Limb (tissue), 2 donors: ENCODE data around the gene NDUFAF3.

Experiments used
- DNase-seq, 2 donors: peaks; one replicate each; pipeline ENCODE4 v3.0.0-alpha.2; 2016; ENCODE audit errors: extremely low spot score in 2 of 2

Gene NDUFAF3

DNA sequence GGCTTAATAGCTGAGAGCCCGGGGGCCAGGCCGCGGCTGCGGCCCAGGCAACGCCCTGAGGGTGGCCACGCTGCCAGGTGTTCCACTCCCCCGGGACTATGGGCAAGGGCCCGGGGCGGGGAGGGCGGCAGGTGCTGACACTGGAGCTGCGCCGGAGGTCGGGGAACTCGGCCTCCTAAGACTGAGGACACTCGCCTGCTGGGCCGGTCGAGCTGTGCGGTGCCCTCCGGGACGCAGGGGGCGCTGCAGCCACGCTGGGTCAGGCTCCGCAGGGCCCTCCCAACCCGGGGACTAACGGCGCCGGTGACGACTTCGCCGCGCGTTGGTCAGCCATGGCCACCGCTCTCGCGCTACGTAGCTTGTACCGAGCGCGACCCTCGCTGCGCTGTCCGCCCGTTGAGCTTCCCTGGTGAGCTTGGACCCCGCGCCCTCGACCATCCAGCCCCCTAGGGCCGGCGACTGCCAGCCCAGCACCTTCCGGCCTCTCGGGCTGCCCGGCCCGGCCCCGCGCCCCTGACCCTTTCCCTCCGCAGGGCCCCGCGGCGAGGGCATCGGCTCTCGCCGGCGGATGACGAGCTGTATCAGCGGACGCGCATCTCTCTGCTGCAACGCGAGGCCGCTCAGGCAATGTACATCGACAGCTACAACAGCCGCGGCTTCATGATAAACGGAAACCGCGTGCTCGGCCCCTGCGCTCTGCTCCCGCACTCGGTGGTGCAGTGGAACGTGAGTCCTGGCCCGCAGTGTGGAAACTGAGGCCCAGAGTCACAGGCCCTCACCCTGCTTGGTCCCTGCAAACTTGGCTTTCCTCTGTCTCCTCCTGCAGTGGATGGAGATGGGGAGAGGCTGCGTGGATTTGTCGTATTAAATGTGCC is at the start of gene NDUFAF3:
Gene NDUFAF3 (plus strand): TSS at position 309 of the 875 bp plus-strand sequence. CDS start 24 bp downstream, at position 333.
- DNase-seq, result peak; percentile 86 to 97

DNA sequence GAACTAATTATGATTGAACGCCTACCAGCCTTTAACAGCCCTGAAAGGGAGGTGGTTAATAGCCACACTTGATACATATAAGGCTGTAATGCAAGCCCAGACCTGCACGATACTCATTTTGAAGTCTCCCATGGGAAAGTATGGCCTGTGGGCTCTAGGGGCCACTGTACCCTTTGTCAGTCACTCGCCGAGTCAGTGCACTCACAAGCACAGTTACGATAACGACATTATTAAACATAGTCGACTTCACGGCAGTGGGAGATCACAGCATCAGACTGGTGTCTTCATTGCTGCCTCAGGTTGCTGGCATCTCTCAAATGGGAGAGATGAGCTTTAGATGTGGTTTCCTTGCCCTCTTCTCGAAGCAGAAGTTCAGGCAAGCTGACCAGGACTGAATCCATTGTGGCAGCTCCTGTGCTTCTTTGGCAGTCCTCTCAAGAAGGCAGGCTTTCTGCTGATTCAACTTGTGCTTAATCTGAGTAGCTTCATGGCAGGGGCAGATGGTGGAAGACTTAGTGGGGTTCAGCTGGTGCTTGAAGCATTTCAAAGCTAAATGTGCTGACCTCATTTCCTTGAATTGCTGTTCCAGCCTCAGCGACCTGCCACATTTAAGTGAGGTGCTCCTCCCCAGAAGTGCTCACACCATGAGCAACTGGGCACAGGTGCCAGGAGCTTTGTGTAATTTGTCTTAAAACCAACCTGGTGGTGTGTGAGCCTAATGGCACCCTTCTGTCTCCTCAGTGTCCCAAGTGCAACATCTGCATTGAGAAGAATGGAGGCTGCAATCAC is 47.7 kb upstream of the NDUFAF3 start:
- DNase-seq, result no peak

DNA sequence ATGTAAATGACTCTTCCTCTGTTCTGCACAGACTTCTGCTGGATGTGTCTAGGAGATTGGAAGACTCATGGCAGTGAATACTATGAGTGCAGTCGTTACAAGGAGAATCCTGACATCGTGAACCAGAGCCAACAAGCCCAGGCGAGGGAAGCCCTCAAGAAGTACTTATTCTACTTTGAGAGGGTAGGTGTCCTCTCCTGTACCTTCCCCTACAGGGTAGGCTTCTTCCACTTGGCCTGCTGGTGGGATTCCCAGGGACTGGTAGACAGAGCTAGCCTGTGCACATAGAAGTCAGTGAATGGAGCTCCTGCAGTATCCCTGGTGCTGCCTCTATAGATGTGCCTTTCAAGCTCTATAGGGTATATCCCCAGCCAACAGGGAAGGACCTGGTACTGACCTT is 42.5 kb upstream of the NDUFAF3 start:
- DNase-seq, result no peak

- DNase-seq, result no peak
Observed at GRCh38 chr3:48980295-48980694, 41.6 kb upstream of the NDUFAF3 start.

DNA sequence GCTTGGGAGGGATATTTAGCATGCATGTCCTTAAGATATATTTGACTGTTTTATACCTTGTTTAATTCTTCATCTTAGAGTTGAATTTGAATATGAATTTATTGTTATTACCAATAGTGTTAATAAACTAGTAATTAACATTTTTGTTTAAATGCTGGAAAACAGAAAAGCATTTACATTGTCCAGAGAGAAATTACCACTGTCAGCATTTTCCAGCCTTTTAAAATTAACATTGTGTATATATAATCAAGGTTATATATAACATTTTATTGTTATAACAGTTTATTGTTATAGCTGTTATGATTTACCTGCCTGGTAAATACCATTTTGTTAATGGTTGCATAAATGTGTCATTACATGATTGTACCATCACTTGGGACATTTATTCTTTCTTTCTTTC is 39.9 kb upstream of the NDUFAF3 start:
- DNase-seq, result no peak

DNA sequence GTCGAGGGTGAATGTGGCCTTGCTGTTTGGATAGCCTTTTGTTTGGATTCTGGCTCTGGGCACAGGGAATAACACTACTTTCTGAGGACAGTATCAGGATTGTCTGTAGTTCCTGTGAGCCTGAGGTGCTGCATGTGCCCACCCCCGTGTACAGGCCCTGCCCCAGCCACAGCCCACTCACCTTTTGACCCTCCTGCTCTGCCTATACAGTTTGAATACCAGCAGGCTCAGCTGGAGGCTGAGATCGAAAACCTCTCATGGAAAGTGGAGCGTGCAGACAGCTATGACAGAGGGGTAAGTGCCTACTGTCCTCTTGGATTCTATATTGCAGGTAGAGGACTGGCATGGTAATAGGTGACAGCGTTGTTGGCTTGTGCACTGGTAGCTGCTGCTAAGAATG is 39.2 kb upstream of the NDUFAF3 start:
- no peak for DNase-seq

- no peak for DNase-seq
Observed at GRCh38 chr3:48983096-48983495, 38.8 kb upstream of the NDUFAF3 start.

- no peak for DNase-seq
Observed at GRCh38 chr3:48984663-48985062, 37.3 kb upstream of the NDUFAF3 start.

DNA sequence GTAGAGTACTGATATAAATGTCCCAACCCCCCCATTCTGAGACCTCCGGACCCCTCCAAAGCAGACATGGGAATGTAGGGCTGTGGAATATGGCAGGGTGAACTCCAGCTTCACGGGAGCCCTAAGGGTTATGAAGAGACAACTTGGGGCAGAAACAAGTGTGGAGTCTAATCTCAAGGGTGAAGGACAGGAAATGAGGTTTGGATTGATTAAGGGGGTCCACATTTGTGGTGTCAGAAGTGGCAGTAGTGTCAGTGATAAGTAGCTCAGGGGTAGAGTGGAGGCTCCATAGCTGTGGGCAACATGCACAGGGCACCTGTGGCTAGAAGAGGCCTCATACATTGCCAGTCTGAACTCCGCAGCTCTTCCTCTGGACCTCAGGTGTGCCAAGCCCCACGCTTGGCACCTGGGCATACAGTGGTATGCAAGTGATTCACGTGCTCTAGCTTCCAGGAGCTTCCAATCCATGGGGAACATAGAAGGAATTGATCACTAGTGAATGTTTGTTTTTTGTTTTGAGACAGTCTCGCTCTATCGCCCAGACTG is 36.0 kb upstream of the NDUFAF3 start:
- DNase-seq, result no peak

- DNase-seq, result no peak
Observed at GRCh38 chr3:48989126-48989795, 32.7 kb upstream of the NDUFAF3 start.

GRCh38 chr3:48989796-48990635 is 31.9 kb upstream of the NDUFAF3 start, which contains the start of gene P4HTM:
TSS of gene P4HTM (plus strand) at chr3:48990241. CDS start at chr3:48990257, 16 bp downstream.
- peak; percentile 86 to 88 for DNase-seq

DNA sequence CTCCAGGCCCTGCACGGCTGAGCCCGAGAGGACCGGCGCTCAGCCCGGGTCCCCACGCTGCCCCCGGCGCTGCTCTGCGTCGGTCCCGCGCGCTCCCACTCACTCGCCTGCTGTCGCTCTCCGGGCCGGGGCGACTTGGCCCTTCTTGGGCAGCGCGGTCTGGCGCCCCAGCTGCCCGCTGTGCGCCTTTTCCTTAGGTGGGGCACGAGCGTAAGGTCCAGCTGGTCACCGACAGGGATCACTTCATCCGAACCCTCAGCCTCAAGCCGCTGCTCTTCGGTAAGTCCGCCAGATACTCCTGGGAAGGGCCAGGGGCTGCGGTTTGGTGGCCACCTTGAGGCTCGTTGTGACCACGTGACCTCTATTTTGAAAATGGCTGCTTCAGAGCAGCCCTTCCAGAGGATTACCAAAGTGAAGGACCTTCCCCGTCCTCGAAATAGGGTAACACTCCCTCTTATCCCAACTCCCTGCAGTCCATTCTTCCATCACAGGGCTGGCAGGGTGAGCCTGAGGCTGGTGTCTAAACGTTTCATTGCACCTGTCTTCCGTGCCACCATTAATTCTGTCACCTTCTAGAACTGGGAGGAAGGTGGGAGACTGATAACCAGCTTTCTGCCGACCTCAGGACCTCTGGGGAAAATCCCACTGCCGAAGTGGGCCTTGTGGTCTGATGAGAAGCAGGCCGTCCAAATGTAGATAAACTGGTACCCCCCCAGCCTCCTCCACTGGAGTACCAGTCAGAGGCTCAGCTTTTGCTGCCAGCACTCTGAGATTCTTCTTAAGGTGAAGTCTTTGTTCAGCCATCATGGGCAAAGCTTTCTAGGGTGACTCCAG is 31.1 kb upstream of the NDUFAF3 start:
- peak in 1 of 2 donors; percentile 47 for DNase-seq

- no peak for DNase-seq
Observed at GRCh38 chr3:48991851-48992545, 29.9 kb upstream of the NDUFAF3 start.

DNA sequence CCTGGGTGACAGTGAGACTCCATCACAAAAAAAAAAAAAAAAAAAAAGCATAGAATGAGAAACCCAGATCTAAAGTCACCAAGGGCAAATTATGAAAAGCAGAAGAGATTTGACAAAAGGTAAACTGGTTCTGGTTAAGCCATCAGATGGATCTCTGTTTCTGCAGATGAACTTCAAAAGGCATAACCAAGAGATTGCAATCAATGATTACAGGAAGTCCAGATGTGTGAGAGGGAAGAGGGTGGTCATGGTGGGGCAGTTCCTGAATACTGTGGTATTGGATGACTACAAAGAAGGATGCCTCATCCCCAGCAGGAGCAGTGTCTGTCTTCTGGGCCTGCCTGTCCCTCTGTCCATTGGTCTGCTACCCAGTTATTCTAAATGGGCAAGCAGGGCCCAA is 28.1 kb upstream of the NDUFAF3 start:
- no peak for DNase-seq

GRCh38 chr3:48996640-48997039 is 25.3 kb upstream of the NDUFAF3 start:
- no peak for DNase-seq

- DNase-seq, result no peak
Observed at GRCh38 chr3:48997102-48997635, 24.8 kb upstream of the NDUFAF3 start.

- peak in 1 of 2 donors; percentile 63 for DNase-seq
Observed at GRCh38 chr3:48997714-48998637, 23.9 kb upstream of the NDUFAF3 start.
